ENCODE results near the gene MGA.
A peak's percentile ranks its signal among the peaks of the same experiment; 100 is the strongest.

Gene MGA

GRCh38 chr15:41655716-41656115, 4.5 kb upstream of the MGA start:
- no peak for DNase-seq
- in situ Hi-C loops (cut with MboI; ENCODE audit: low pct_unique_long_range_greater_than_20kb, low sequenced_read_pairs) = no loop called here

GRCh38 chr15:41656188-41656587, 4.0 kb upstream of the MGA start:
- no peak for DNase-seq
- in situ Hi-C loops (cut with MboI; ENCODE audit: low pct_unique_long_range_greater_than_20kb, low sequenced_read_pairs) = no loop called here

GRCh38 chr15:41658689-41659088, 1.5 kb upstream of the MGA start:
- in situ Hi-C loops (cut with MboI; ENCODE audit: low pct_unique_long_range_greater_than_20kb, low sequenced_read_pairs) = no loop called here
- no peak for DNase-seq

- in situ Hi-C loops (cut with MboI; ENCODE audit: low pct_unique_long_range_greater_than_20kb, low sequenced_read_pairs) = no loop called here
- DNase-seq = peak; percentile 21
Observed at GRCh38 chr15:41659190-41659589, 1.0 kb upstream of the MGA start.

GRCh38 chr15:41659855-41660234, 360 bp upstream of the MGA start:
- DNase-seq = no peak
- in situ Hi-C loops (cut with MboI; ENCODE audit: low pct_unique_long_range_greater_than_20kb, low sequenced_read_pairs) = no loop called here

GRCh38 chr15:41661078-41661517, 893 bp downstream of the MGA start:
- DNase-seq = no peak
- in situ Hi-C loops (cut with MboI; ENCODE audit: low pct_unique_long_range_greater_than_20kb, low sequenced_read_pairs) = no loop called here

GRCh38 chr15:41661518-41662225, 1.5 kb downstream of the MGA start:
- peak; percentile 84 for DNase-seq

GRCh38 chr15:41666353-41666920, 6.2 kb downstream of the MGA start:
- in situ Hi-C loops (cut with MboI; ENCODE audit: low pct_unique_long_range_greater_than_20kb, low sequenced_read_pairs) = no loop called here
- DNase-seq = no peak

More at GRCh38 chr15:41661518-41662225, 1.5 kb downstream of the MGA start:
- in situ Hi-C loops (cut with MboI; ENCODE audit: low pct_unique_long_range_greater_than_20kb, low sequenced_read_pairs) = no loop called here

GRCh38 chr15:41669701-41670100, 9.5 kb downstream of the MGA start:
- in situ Hi-C loops (cut with MboI; ENCODE audit: low pct_unique_long_range_greater_than_20kb, low sequenced_read_pairs) = no loop called here
- no peak for DNase-seq

- in situ Hi-C loops (cut with MboI; ENCODE audit: low pct_unique_long_range_greater_than_20kb, low sequenced_read_pairs) = no loop called here
- DNase-seq = peak; percentile 33
Observed at GRCh38 chr15:41671656-41672648, 11.7 kb downstream of the MGA start.

- no peak for DNase-seq
- in situ Hi-C loops (cut with MboI; ENCODE audit: low pct_unique_long_range_greater_than_20kb, low sequenced_read_pairs) = no loop called here
Observed at GRCh38 chr15:41675337-41675736, 15.1 kb downstream of the MGA start.

- no peak for DNase-seq
- in situ Hi-C loops (cut with MboI; ENCODE audit: low pct_unique_long_range_greater_than_20kb, low sequenced_read_pairs) = no loop called here
Observed at GRCh38 chr15:41678742-41679141, 18.5 kb downstream of the MGA start.

- no peak for DNase-seq
- in situ Hi-C loops (cut with MboI; ENCODE audit: low pct_unique_long_range_greater_than_20kb, low sequenced_read_pairs) = no loop called here
Observed at GRCh38 chr15:41683955-41684354, 23.8 kb downstream of the MGA start.

- in situ Hi-C loops (cut with MboI; ENCODE audit: low pct_unique_long_range_greater_than_20kb, low sequenced_read_pairs) = no loop called here
- DNase-seq = no peak
Observed at GRCh38 chr15:41688671-41689070, 28.5 kb downstream of the MGA start.

GRCh38 chr15:41689083-41689482, 28.9 kb downstream of the MGA start:
- in situ Hi-C loops (cut with MboI; ENCODE audit: low pct_unique_long_range_greater_than_20kb, low sequenced_read_pairs) = no loop called here
- DNase-seq = no peak

GRCh38 chr15:41689834-41690233, 29.6 kb downstream of the MGA start:
- in situ Hi-C loops (cut with MboI; ENCODE audit: low pct_unique_long_range_greater_than_20kb, low sequenced_read_pairs) = no loop called here
- DNase-seq = peak; percentile 77

- in situ Hi-C loops (cut with MboI; ENCODE audit: low pct_unique_long_range_greater_than_20kb, low sequenced_read_pairs) = no loop called here
- DNase-seq = peak; percentile 56
Observed at GRCh38 chr15:41690636-41691035, 30.4 kb downstream of the MGA start.

GRCh38 chr15:41691471-41691870, 31.3 kb downstream of the MGA start:
- no peak for DNase-seq
- in situ Hi-C loops (cut with MboI; ENCODE audit: low pct_unique_long_range_greater_than_20kb, low sequenced_read_pairs) = no loop called here

GRCh38 chr15:41692049-41692448, 31.8 kb downstream of the MGA start:
- in situ Hi-C loops (cut with MboI; ENCODE audit: low pct_unique_long_range_greater_than_20kb, low sequenced_read_pairs) = no loop called here
- DNase-seq = no peak

GRCh38 chr15:41693757-41694156, 33.6 kb downstream of the MGA start:
- no peak for DNase-seq
- in situ Hi-C loops (cut with MboI; ENCODE audit: low pct_unique_long_range_greater_than_20kb, low sequenced_read_pairs) = no loop called here
